GM23248 (cell line): ENCODE data around the gene CAB39. TPM values are rescaled to one million over a fixed set of nuclear protein-coding genes. Genes with fewer than 3 reads are reported as not detected.

Source experiments
- DNase-seq: peaks from one replicate; pipeline ENCODE4 v3.0.0-alpha.2; 2015
- H2AFZ ChIP-seq: fragments of 200-600 bp; sonication (generic); 2 replicates; pipeline ENCODE4 v1.6.1; 2016; ENCODE audit warnings: antibody characterized with exemption
- H3F3A ChIP-seq: fragments of 200-600 bp; sonication (generic); 2 replicates; pipeline ENCODE4 v1.6.1; 2016; ENCODE audit warnings: mild to moderate bottlenecking, antibody characterized with exemption, mixed run types; ENCODE audit not compliant: insufficient read depth
- H3K27ac ChIP-seq: fragments of 200-600 bp; sonication (generic); 2 replicates; pipeline ENCODE4 v1.5.1; 2016; ENCODE audit warnings: mild to moderate bottlenecking
- H3K27me3 ChIP-seq: fragments of 200-600 bp; sonication (generic); replicated peaks from 2 replicates; pipeline ENCODE4 v1.6.1; 2016; ENCODE audit warnings: mild to moderate bottlenecking; ENCODE audit not compliant: insufficient read depth
- H3K36me3 ChIP-seq: fragments of 200-600 bp; sonication (generic); 2 replicates; pipeline ENCODE4 v1.6.1; 2016; ENCODE audit warnings: low read depth, mild to moderate bottlenecking
- H3K4me1 ChIP-seq: fragments of 200-600 bp; sonication (generic); 2 replicates; pipeline ENCODE4 v1.6.1; 2016; ENCODE audit warnings: mild to moderate bottlenecking; ENCODE audit not compliant: insufficient read depth
- H3K4me2 ChIP-seq: fragments of 200-600 bp; sonication (generic); one replicate; pipeline ENCODE4 v1.6.1; 2016; ENCODE audit warnings: mild to moderate bottlenecking; ENCODE audit not compliant: unreplicated experiment
- H3K4me3 ChIP-seq: fragments of 200-600 bp; sonication (generic); 2 replicates; pipeline ENCODE4 v1.5.1; 2016; ENCODE audit warnings: mild to moderate bottlenecking
- H3K79me2 ChIP-seq: fragments of 200-600 bp; sonication (generic); 2 replicates; pipeline ENCODE4 v1.6.1; 2016; ENCODE audit warnings: mild to moderate bottlenecking; ENCODE audit not compliant: insufficient read depth
- H3K9ac ChIP-seq: fragments of 200-600 bp; sonication (generic); 2 replicates; pipeline ENCODE4 v1.6.1; 2016; ENCODE audit warnings: mild to moderate bottlenecking
- H3K9me2 ChIP-seq: fragments of 200-600 bp; sonication (generic); 2 replicates; pipeline ENCODE4 v1.6.1; 2016; ENCODE audit warnings: mixed run types, mild to moderate bottlenecking, moderate library complexity; ENCODE audit not compliant: insufficient read depth
- H3K9me3 ChIP-seq: fragments of 200-600 bp; sonication (generic); one replicate; pipeline ENCODE4 v1.6.1; 2017; ENCODE audit warnings: low read depth
- H4K20me1 ChIP-seq: fragments of 200-600 bp; sonication (generic); 2 replicates; pipeline ENCODE4 v1.6.0; 2016; ENCODE audit not compliant: insufficient read depth
- EZH2 ChIP-seq: fragments of 200-600 bp; sonication (generic); IDR thresholded peaks from 2 replicates; pipeline ENCODE4 v1.6.1; 2018; ENCODE audit warnings: antibody characterized with exemption, mild to moderate bottlenecking; ENCODE audit not compliant: insufficient read depth, poor library complexity, severe bottlenecking
- EZH2phosphoT487 ChIP-seq: fragments of 200-600 bp; sonication (generic); IDR thresholded peaks from 2 replicates; pipeline ENCODE4 v1.6.1; 2018; ENCODE audit warnings: antibody characterized with exemption, moderate library complexity, mild to moderate bottlenecking, low read depth; ENCODE audit not compliant: insufficient read depth
- WGBS, 2 experiments: methylation state at CpG; one replicate each; pipeline ENCODE4 v1.1.6; 2015 to 2017; ENCODE audit warnings: low lambda C conversion rate in 2 of 2, low coverage in 1 of 2; ENCODE audit errors: missing lambda C conversion rate in 2 of 2; 5-methylcytosine and 5-hydroxymethylcytosine counted together
- in situ Hi-C: fragments of 300-500 bp; cut with MboI; formaldehyde crosslinking; loops from 2 replicates; pipeline ENCODE4 v1.15.0; 2020
- polyA plus RNA-seq: library from polyadenylated mRNA; unstranded; fragments of >200 nt; fragmentation: Nextera tagmentation; extraction: Ambion mirVana; gene quantifications from 2 replicates; pipeline ENCODE4 v1.2.1, GENCODE V29; 2016
- total RNA-seq: library from RNA; depleted of rRNA; stranded (reverse); fragments of >200 nt; shearing (Covaris generic); gene quantifications from 2 replicates; pipeline ENCODE4 v1.2.3, GENCODE V29; 2014; rRNA removed

The CAB39 gene
- total RNA-seq: 49.1 and 52.1 TPM in 2 replicates
- polyA plus RNA-seq: 22.7 and 23.1 TPM in 2 replicates

- peaks cover 19% of the 10 kb centered on the region for H3K4me1 ChIP-seq
- in situ Hi-C loops: loop anchor here (10.0 kb wide), 1 partner anchor 92 kb away; no protein-coding TSS in a partner anchor
- H3K27me3 ChIP-seq: no peaks in the 10 kb centered on the region
- H2AFZ ChIP-seq: peak within 1 kb of the TSS; percentile 95
- no peak for TF ChIP-seq EZH2phosphoT487
- no peak for TF ChIP-seq EZH2
- H3K79me2 ChIP-seq: peaks cover 48% of the 10 kb centered on the region
- H3K4me2 ChIP-seq: peak within 1 kb of the TSS; percentile 94
- peak; percentile 96 for DNase-seq
- H3K27ac ChIP-seq: peak within 1 kb of the TSS; percentile 86
- H3K4me3 ChIP-seq: peak within 1 kb of the TSS; percentile 93
- H4K20me1 ChIP-seq: peaks cover 10% of the 10 kb centered on the region
- no peaks in the 10 kb centered on the region for H3K9me2 ChIP-seq
- H3K9me3 ChIP-seq: no peaks in the 10 kb centered on the region
- no peaks in the 10 kb centered on the region for H3K36me3 ChIP-seq
- H3K9ac ChIP-seq: peak within 1 kb of the TSS; percentile 91
- 0 out of 2 replicates have a peak, but pooled peaks cover 19% of the 10 kb centered on the region for H3F3A ChIP-seq
- 2% methylated on average over 49 to 71 of the region's 110 CpGs for WGBS, 2 experiments
Measured at GRCh38 chr2:230712443-230713330, at the start of gene CAB39. TSS of gene CAB39 (plus strand) at chr2:230712842. CDS start at chr2:230760002, 47,160 bp downstream.

- WGBS, 2 experiments: 65 to 80% methylated on average over 4 of the region's 4 CpGs
- in situ Hi-C loops: no loop called here
- DNase-seq: peak; percentile 51
- Histone ChIP-seq H3K4me3 (no peak overlapping the region), H3K9me3 (no peaks in the 10 kb centered on the region), H3K27ac (no peak overlapping the region), H3F3A (no peaks in the 10 kb centered on the region), H3K27me3 (no peaks in the 10 kb centered on the region), H3K9ac (no peak overlapping the region), H3K4me1 (peaks cover 11% of the 10 kb centered on the region), H3K79me2 (no peaks in the 10 kb centered on the region), H3K9me2 (no peaks in the 10 kb centered on the region), H4K20me1 (no peaks in the 10 kb centered on the region), H2AFZ (no peak overlapping the region), H3K36me3 (no peaks in the 10 kb centered on the region), H3K4me2 (no peak overlapping the region)
- TF ChIP-seq EZH2: no peak
- no peak for TF ChIP-seq EZH2phosphoT487
Measured at GRCh38 chr2:230664128-230664527, 48.5 kb upstream of the CAB39 start.

DNA sequence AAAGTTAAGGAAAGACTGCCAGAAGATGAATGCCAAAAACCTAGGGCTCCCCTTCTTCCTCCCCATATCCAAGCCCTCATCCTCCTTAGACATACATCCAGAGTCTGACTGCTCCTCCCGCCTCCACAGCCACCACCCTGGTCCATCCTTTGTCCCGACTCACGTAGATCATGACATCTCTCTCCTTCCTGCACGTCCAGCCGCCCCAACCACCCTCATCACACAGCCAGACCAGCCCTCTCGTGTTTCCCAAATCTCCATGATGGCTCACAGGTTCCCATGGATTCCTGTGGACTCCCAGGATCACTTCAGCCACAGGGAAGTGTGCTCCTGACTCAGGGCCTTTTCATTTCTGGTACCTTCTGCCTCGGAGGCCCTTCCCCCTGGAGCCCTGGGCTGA lies 47.8 kb upstream of the CAB39 start:
- Histone ChIP-seq H3F3A (no peaks in the 10 kb centered on the region), H3K4me2 (no peak overlapping the region), H3K79me2 (no peaks in the 10 kb centered on the region), H3K4me1 (peaks cover 11% of the 10 kb centered on the region), H3K9me3 (no peaks in the 10 kb centered on the region), H4K20me1 (no peaks in the 10 kb centered on the region), H3K4me3 (no peak overlapping the region), H3K27ac (no peak overlapping the region), H3K9ac (no peak overlapping the region), H2AFZ (no peak overlapping the region), H3K27me3 (no peaks in the 10 kb centered on the region), H3K36me3 (no peaks in the 10 kb centered on the region), H3K9me2 (no peaks in the 10 kb centered on the region)
- no peak for DNase-seq
- WGBS, 2 experiments: 87 to 90% methylated on average over 7 of the region's 7 CpGs
- in situ Hi-C loops: no loop called here
- TF ChIP-seq EZH2phosphoT487 (no peak), EZH2 (no peak)

- 84 to 88% methylated on average over 8 of the region's 8 CpGs for WGBS, 2 experiments
- H3K9me2 ChIP-seq: no peaks in the 10 kb centered on the region
- H3K79me2 ChIP-seq: no peaks in the 10 kb centered on the region
- H4K20me1 ChIP-seq: no peaks in the 10 kb centered on the region
- H3K4me1 ChIP-seq: peaks cover 11% of the 10 kb centered on the region
- TF ChIP-seq EZH2phosphoT487 (no peak), EZH2 (no peak)
- H3K9ac ChIP-seq: no peak overlapping the region
- H3K36me3 ChIP-seq: no peaks in the 10 kb centered on the region
- H3K4me2 ChIP-seq: no peak overlapping the region
- in situ Hi-C loops: no loop called here
- H3K27ac ChIP-seq: no peak overlapping the region
- H3K4me3 ChIP-seq: no peak overlapping the region
- no peaks in the 10 kb centered on the region for H3K27me3 ChIP-seq
- no peaks in the 10 kb centered on the region for H3F3A ChIP-seq
- H3K9me3 ChIP-seq: no peaks in the 10 kb centered on the region
- DNase-seq: no peak
- no peak overlapping the region for H2AFZ ChIP-seq
Measured at GRCh38 chr2:230665263-230665691, 47.4 kb upstream of the CAB39 start.
